CD4-positive, alpha-beta T cell treated with Interleukin-21 for 1 hour (primary cell): ENCODE measurements around the gene PABPC1L2A.
"Not testable (repeated sequence)": the region's sequence is repeated elsewhere in the genome, so short reads cannot be mapped to it uniquely, and the experiment has no call there.

ENCODE experiments used
- DNase-seq: peaks from one replicate; pipeline ENCODE4 v3.0.0-alpha.2; 2020

PABPC1L2A gene

GRCh38 chrX:73079024-73079562 is at the start of gene PABPC1L2A:
Gene PABPC1L2A, minus strand, starts transcription at chrX:73079512. Its CDS starts 126 bp downstream, at chrX:73079386.
- DNase-seq = not testable (repeated sequence)

- DNase-seq = peak; percentile 18
Observed at GRCh38 chrX:73127700-73128241, 48.5 kb upstream of the PABPC1L2A start.

DNA sequence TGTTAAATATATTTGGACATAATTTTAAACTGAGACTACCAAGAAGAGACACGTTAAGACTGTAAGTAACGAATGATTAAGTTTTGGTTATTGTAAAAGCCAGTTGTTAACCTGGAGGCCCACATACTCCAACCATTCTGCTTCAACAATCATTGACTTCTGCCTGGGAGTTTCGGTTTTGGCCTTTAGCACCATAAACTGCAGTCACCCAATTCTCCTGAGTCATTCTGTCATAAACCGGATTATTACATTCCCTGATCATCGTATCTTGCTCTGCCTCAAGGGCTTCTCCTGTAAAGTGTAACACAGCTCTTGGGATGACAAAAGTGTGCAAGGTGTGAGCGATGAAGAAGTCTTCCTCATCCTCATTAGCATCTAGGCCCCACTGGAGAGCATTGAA is 46.9 kb upstream of the PABPC1L2A start:
- no peak for DNase-seq

GRCh38 chrX:73099505-73099904 is 20.2 kb upstream of the PABPC1L2A start:
- not testable (repeated sequence) for DNase-seq

- DNase-seq = not testable (repeated sequence)
Observed at GRCh38 chrX:73086766-73087165, 7.5 kb upstream of the PABPC1L2A start.

DNA sequence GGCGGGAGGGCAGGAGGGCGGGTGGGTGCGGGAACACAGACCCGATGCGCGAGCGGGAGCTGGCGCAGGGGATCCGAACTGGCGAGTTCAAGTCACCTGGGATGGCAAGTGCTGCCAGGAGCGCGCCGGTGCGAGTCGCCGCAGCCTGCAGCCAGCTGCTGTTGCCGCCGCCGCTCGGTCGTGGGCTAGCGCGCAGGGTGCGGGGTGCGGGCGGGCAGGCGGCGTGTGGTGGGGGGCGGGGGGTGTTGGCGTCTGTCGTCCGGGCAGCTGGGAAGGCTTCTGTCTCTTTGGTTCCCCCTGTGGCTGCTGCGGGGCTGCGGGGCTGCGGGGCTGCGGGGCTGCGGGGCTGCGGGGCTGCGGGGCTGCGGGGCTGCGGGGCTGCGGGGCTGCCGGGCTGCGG is 572 bp upstream of the PABPC1L2A start:
- DNase-seq = not testable (repeated sequence)

DNA sequence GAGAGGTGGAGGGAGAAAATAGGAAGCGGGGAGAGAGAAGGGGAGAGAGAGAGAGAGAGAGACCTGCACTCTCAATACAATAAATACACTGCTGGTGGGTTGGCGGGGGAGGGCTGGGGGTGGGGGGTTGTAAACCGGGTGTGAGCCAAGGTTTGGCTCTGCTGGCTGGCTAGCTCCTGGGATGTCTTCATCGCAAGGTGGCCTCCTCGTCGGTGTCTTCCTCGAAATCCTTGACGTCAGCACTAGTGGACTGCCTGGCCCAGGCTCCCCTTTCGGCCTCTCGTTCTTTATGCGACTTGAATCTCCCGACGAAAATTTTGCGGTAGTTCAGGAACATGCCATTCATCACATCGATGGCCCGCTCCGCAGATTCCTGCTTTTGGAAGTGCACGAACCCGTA is 715 bp downstream of the PABPC1L2A start:
- not testable (repeated sequence) for DNase-seq

- DNase-seq = no peak
Observed at GRCh38 chrX:73076838-73077237, 2.5 kb downstream of the PABPC1L2A start.

DNA sequence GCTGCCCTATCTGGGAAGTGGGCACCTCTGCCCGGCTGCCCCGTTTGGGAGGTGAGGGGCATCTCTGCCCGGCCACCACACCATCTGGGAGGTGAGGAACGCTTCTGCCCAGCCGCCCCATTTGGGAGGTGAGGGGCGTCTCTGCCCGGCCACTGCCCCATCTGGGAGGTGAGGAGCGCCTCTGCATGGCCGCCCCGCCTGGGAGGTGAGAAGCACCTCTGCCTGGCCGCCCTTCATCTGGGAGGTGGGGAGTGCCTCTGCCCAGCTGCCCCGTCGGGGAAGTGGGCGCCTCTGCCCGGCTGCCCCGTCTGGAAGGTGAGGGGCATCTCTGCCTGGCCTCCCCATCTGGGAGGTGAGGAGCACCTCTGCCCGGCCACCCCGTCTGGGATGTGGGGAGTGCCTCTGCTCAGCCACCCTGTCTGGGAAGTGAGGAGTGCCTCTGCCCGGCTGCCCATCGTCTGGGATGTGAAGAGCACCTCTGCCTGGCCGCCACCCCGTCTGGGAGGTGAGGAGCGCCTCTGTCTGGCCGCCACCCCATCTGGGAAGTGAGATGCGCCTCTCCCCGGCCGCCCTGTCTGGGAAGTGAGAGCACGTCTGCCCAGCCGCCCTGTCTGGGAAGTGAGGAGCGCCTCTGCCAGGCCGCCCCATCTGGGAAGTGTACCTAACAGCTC is 9.8 kb downstream of the PABPC1L2A start:
- no peak for DNase-seq

DNA sequence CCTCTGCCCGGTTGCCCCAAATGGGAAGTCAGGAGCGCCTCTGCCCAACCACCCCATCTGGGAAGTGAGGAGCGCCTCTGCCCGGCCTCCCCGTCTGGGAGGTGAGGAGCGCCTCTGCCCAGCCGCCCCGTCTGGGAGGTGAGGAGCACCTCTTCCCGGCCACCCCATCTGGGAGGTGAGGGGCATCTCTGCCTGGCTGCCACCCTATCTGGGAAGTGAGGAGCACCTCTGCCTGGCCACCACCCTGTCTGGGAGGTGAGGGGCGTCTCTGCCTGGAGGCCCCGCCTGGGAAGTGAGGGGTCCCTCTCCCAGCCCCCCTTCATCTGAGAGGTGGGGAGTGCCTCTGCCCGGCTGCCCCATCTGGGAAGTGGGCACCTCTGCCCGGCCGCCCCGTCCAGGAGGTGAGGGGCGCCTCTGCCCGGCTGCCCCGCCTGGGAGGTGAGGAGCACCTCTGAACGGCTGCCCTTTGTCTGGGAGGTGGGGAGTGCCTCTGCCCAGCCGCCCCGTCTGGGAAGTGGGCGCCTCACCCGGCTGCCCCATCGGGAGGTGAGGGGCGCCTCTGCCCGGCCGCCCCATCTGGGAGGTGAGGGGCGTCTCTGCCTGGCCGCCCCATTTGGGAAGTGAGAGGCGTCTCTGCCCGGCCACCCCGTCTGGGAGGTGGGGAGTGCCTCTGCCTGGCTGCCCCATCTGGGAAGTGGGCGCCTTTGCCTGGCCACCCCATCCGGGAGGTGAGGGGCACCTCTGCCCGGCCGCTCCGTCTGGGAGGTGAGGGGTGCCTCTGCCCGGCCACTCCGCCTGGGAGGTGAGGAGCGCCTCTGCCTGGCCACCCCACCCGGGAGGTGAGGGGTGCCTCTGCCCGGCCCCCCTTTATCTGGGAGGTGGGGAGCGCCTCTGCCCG is 10.6 kb downstream of the PABPC1L2A start:
- no peak for DNase-seq

DNA sequence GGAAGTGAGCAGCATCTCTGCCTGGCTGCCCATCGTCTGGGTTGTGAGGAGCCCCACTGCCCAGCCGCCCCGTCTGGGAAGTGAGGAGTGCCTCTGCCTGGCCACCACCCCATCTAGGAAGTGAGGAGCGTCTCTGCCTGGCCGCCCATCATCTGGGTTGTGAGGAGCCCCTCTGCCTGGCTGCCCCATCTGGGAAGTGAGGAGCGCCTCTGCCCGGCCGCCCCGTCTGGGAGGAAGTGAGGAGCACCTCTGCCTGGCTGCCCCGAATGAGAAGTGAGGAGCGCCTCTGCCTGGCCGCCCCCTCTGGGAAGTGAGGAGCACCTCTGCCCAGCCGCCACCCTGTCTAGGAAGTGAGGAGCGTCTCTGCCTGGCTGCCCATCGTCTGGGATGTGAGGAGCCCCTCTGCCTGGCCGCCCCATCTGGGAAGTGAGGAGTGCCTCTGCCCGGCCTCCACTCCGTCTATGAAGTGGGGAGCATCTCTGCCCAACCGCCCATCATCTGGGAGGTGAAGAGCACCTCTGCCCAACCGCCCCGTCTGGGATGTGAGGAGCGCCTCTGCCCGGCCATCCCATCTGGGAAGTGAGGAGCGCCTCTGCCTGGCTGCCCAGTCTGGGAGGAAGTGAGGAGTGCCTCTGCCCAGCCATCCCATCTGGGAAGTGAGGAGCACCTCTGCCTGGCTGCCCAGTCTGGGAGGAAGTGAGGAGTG is 11.4 kb downstream of the PABPC1L2A start:
- not testable (repeated sequence) for DNase-seq

DNA sequence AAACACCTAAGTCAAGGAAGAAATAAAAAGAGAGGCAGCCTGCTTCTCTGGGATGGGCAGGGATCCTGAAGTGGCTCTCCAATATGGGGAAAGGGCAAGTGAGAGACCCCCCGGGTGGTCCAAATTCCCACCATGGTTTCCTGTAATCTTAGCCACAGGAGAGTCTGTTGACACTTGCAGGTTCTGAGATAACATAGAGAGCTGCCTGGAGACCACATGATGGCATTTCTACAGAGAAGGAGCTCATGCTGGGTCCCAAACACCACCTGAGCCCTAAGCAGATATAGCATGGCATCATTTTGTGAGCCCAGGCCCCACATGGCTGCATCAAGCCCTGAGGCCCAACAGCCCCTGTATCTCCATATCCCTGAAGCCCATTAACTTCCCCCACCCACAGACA is 50.4 kb downstream of the PABPC1L2A start:
- no peak for DNase-seq
